Measurements from ENCODE around the gene SAMD11. TPM values are rescaled to one million over a fixed set of nuclear protein-coding genes. Genes with fewer than 3 reads are reported as not detected.

The SAMD11 gene
- total RNA-seq, 1 donor from 2014 or later, result 19.5 TPM

GRCh38 chr1:980602-981395 lies 57.1 kb downstream of the SAMD11 start:
- H3K4me1 Mint-ChIP-seq (ENCODE audit: unreplicated experiment), result peaks cover 5% of the 10 kb centered on the region
- H3K27ac Mint-ChIP-seq (ENCODE audit: unreplicated experiment), result no peak overlapping the region
- TF ChIP-seq CTCF (IDR thresholded peaks at IDR 0.05), result no peak
- no peaks in the 10 kb centered on the region for H3K9me3 Mint-ChIP-seq (ENCODE audit: unreplicated experiment)
- no peaks in the 10 kb centered on the region for H3K36me3 Mint-ChIP-seq (ENCODE audit: unreplicated experiment)
- DNase-seq (ENCODE audit: extremely low spot score, unreplicated experiment), result no peak
- H3K4me3 Mint-ChIP-seq (ENCODE audit: unreplicated experiment), result no peak overlapping the region
- no peaks in the 10 kb centered on the region for H3K27me3 Mint-ChIP-seq (ENCODE audit: unreplicated experiment)

- Mint-ChIP-seq H3K4me3 (ENCODE audit: unreplicated experiment) (no peak overlapping the region), H3K9me3 (ENCODE audit: unreplicated experiment) (no peaks in the 10 kb centered on the region), H3K27ac (ENCODE audit: unreplicated experiment) (no peak overlapping the region), H3K4me1 (ENCODE audit: unreplicated experiment) (peaks cover 5% of the 10 kb centered on the region), H3K27me3 (ENCODE audit: unreplicated experiment) (no peaks in the 10 kb centered on the region), H3K36me3 (ENCODE audit: unreplicated experiment) (no peaks in the 10 kb centered on the region)
- no peak for DNase-seq (ENCODE audit: extremely low spot score, unreplicated experiment)
- TF ChIP-seq CTCF (IDR thresholded peaks at IDR 0.05), result no peak
These were observed 57.8 kb downstream of the SAMD11 start for GRCh38 chr1:981491-981954.

- Mint-ChIP-seq H3K27ac (ENCODE audit: unreplicated experiment) (no peak within 1 kb of the TSS), H3K4me1 (ENCODE audit: unreplicated experiment) (peaks cover 5% of the 10 kb centered on the region), H3K9me3 (ENCODE audit: unreplicated experiment) (no peaks in the 10 kb centered on the region), H3K27me3 (ENCODE audit: unreplicated experiment) (no peaks in the 10 kb centered on the region), H3K4me3 (ENCODE audit: unreplicated experiment) (no peak within 1 kb of the TSS), H3K36me3 (ENCODE audit: unreplicated experiment) (no peaks in the 10 kb centered on the region)
- TF ChIP-seq CTCF (IDR thresholded peaks at IDR 0.05), result no peak
- no peak for DNase-seq (ENCODE audit: extremely low spot score, unreplicated experiment)
These were observed 58.3 kb downstream of the SAMD11 start, which contains the start of gene PERM1 for GRCh38 chr1:981955-982558. TSS of gene PERM1 (minus strand) at chr1:982093. CDS start at chr1:981029, 1,064 bp downstream.

- peaks cover 5% of the 10 kb centered on the region for H3K4me1 Mint-ChIP-seq (ENCODE audit: unreplicated experiment)
- no peak overlapping the region for H3K4me3 Mint-ChIP-seq (ENCODE audit: unreplicated experiment)
- no peaks in the 10 kb centered on the region for H3K9me3 Mint-ChIP-seq (ENCODE audit: unreplicated experiment)
- H3K27me3 Mint-ChIP-seq (ENCODE audit: unreplicated experiment), result no peaks in the 10 kb centered on the region
- no peaks in the 10 kb centered on the region for H3K36me3 Mint-ChIP-seq (ENCODE audit: unreplicated experiment)
- no peak for DNase-seq (ENCODE audit: extremely low spot score, unreplicated experiment)
- H3K27ac Mint-ChIP-seq (ENCODE audit: unreplicated experiment), result no peak overlapping the region
- no peak for TF ChIP-seq CTCF (IDR thresholded peaks at IDR 0.05)
These were observed 59.2 kb downstream of the SAMD11 start for GRCh38 chr1:982765-983436.

All from osteocyte (in vitro differentiated cells).